HG03558 (cell line): ENCODE measurements around the gene PROM2.
"Not testable (repeated sequence)": the region's sequence is repeated elsewhere in the genome, so short reads cannot be mapped to it uniquely, and the experiment has no call there.

ENCODE experiments used
- ATAC-seq: cut with Tn5 transposase; IDR thresholded peaks from one replicate; pipeline ENCODE4 v1.9.1; 2021; ENCODE audit warnings: moderate number of reproducible peaks; ENCODE audit not compliant: unreplicated experiment; ENCODE audit errors: extremely low read depth

PROM2 gene

GRCh38 chr2:95274291-95275150 lies at the start of gene PROM2:
TSS of gene PROM2 (plus strand) at chr2:95274449. CDS start at chr2:95274586, 137 bp downstream.
- no peak for ATAC-seq

GRCh38 chr2:95225658-95226057 lies 48.6 kb upstream of the PROM2 start:
- no peak for ATAC-seq

DNA sequence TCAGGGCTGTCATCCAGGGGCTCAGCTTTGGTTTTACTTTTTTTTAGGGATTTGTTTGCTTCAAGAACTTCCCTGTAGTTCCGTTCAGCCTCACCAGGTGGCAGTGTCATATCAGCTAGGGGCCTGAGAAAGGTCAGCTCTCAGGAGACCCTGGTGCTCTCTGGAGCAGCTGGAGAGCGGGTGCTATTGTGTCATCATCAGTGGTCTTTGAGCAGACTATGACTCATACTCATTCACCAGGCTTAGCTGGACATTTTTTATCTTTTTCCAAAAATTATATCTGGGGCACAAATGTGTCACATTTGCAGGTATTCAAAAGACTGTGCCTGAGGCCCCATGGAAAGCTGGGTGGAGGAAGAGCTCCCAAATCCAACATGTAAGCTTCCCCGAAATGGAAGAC lies 42.5 kb upstream of the PROM2 start:
- ATAC-seq = no peak

- ATAC-seq = no peak
Observed at GRCh38 chr2:95232232-95232631, 42.0 kb upstream of the PROM2 start.

- ATAC-seq = no peak
Observed at GRCh38 chr2:95234286-95234785, 39.9 kb upstream of the PROM2 start.

- ATAC-seq = no peak
Observed at GRCh38 chr2:95234816-95235215, 39.4 kb upstream of the PROM2 start.

- ATAC-seq = no peak
Observed at GRCh38 chr2:95238131-95238530, 36.1 kb upstream of the PROM2 start.

- no peak for ATAC-seq
Observed at GRCh38 chr2:95240091-95240490, 34.2 kb upstream of the PROM2 start.

- no peak for ATAC-seq
Observed at GRCh38 chr2:95240556-95240955, 33.7 kb upstream of the PROM2 start.

DNA sequence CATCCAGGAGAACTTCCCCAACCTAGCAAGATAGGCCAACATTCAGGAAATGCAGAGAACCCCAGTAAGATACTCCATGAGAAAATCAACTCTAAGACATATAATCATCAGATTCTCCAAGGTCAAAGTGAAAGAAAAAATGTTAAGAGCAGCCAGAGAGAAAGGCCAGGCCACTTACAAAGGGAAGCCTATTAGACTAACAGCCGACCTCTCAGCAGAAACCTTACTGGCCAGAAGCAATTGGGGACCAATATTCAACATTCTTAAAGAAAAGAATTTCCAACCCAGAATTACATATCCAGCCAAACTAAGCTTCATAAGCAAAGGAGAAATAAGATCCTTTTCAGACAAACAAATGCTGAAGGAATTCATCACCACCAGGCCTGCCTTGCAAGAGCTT lies 32.2 kb upstream of the PROM2 start:
- ATAC-seq = not testable (repeated sequence)

DNA sequence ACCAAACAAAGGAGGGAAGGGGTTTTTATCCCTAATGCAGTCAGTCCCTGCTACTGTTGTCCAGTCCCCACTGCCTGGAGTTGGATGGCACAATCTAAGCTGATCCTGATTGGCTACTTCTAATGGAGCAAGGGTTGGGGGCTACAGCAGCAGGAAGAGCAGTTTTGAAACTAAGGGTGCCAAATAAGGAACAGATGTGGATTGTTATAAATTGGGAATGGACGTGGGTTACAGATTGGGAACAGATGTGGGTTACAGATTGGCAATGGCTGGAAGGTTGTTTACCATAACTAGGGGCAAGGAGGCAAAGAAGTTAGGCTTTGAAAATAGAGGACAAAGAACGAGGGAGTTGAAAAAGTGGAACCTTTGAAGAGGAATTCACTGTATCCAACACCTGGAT lies 16.0 kb upstream of the PROM2 start:
- ATAC-seq = no peak

GRCh38 chr2:95260028-95261023 lies 13.9 kb upstream of the PROM2 start:
- ATAC-seq = no peak

DNA sequence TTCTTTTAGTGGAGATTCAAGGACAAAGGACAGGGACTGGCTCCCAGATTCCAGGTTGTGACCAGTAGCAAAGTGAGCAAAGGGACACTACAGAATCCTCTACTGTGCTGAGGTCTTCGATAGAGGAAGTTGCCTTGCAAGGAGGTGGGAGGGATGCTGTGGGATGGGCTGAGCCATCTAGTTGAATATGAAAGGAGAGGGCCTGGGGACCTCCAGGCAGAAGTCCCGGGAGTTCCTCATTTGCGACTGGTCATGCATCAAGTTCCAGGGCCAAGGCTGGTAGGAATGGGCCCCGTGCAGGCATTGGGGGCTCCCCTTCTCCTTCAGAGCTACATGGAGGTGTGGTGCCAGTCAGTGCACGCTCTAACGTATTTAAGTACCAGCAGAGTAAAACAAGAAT lies 12.6 kb upstream of the PROM2 start:
- ATAC-seq = no peak

- ATAC-seq = no peak
Observed at GRCh38 chr2:95262896-95263542, 11.2 kb upstream of the PROM2 start.

- no peak for ATAC-seq
Observed at GRCh38 chr2:95264624-95265023, 9.6 kb upstream of the PROM2 start.

DNA sequence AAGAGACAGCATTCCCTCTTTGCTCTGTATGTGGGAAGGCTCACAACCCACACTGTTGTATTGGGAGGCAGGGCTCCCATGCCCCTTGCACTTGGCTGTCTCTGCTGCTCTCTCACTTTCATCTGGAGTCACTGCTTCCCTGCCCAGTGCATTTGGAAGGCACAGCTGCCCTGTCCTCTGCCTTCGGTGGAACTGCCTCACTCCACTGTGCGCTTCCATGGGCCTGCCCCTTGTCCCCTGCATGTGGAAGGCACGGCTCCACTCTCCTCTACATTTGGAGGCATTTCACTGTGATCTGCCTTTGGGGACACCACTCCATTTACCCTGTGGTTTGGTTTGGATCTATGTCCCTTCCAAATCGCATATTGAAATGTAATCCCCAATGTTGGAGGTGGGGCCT lies 9.1 kb upstream of the PROM2 start:
- ATAC-seq = no peak

DNA sequence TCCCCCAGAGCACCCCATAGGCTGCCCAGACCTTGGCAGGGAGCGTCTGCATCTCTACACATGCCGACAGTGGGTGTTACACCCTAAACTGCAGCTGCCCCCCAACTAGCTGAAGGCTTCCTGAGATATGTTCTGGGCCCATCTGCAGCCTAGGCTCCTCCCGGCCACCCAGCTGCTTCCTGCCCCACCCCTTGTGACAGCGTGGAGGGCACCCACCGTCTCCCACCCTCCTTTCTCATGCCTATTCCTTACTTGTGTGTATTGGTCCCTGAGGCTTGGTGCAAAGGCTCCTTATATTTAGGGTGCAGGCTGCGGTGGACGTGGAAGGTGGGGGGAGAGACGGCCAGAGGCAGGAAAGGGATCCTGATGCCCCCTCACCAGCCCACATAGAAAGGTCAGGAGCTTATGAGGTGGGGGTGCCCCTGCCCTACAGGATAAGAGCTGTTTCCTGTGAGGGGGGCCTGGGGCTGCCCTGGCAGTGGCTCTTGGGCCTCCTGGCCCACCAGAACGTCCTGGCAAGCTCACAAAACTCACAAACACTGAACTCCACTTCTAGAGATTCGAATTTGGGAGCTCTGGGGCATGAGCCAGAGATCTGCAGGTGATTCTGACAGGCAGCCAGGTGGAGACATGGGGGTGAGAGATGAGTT lies 7.3 kb upstream of the PROM2 start:
- no peak for ATAC-seq

DNA sequence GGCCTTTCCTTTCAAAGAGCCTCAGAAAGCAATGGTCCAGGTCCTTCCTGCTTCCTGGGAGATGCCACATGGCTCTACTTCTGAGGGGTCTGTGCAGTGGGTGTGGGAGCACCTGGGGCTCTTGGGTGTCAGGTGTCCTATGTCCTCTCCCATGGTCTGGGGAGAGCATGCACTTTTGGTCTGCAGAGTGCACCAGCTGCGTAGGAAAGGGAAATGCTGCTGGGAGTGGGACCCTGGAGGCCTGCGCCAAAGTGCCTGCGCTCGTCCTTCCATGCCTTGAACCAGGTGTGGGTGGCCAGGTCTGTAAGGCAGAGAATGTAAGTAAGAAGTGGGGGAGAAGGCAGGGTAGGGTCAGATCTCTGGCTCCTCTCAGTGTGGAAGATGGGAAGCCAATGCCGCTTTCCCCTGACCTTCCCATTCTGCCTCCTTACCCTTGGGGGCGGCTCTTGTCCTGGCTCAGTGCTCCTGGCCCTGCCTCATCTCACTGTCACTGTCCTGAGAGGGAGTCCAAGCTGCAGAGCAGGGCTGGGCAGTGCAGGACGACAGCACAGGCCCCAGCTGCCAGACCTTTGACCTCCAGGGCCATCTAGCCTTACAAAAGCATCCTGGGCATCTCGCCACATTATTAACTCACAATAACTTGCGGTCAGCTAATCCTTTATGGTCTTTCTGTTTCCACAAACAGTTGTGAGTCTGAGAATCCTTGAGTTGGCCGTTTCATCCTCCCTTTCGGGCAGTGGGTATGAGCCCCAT lies 6.6 kb upstream of the PROM2 start:
- no peak for ATAC-seq
